ENCODE measurements around the gene CLIP2.
"Not testable (repeated sequence)": the region's sequence is repeated elsewhere in the genome, so short reads cannot be mapped to it uniquely, and the experiment has no call there.

The CLIP2 gene

DNA sequence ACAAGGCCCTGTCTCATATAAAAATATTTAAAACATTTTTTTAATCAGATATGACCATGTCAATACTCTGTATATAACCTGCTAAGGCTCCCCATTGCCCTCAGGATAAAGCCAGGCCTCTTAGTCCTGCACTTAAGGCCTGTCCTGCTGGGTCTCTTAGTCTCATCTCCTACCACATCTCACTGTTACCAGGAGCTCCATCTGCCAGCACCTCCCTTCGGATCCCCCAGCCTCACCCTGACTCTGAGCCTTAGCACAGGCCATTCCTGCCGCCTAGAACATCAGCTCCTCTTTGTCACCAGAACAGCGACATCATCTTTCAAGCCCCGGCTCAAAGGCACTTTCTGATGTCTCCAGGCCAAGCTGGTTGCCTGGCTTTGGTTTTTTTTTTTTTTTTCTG lies 138.8 kb downstream of the CLIP2 start:
- TF ChIP-seq, protein P1, sequence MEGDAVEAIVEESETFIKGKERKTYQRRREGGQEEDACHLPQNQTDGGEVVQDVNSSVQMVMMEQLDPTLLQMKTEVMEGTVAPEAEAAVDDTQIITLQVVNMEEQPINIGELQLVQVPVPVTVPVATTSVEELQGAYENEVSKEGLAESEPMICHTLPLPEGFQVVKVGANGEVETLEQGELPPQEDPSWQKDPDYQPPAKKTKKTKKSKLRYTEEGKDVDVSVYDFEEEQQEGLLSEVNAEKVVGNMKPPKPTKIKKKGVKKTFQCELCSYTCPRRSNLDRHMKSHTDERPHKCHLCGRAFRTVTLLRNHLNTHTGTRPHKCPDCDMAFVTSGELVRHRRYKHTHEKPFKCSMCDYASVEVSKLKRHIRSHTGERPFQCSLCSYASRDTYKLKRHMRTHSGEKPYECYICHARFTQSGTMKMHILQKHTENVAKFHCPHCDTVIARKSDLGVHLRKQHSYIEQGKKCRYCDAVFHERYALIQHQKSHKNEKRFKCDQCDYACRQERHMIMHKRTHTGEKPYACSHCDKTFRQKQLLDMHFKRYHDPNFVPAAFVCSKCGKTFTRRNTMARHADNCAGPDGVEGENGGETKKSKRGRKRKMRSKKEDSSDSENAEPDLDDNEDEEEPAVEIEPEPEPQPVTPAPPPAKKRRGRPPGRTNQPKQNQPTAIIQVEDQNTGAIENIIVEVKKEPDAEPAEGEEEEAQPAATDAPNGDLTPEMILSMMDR (IDR thresholded peaks at IDR 0.05; ENCODE audit: extremely low read depth, missing control alignments): no peak
- DNase-seq (ENCODE audit: low spot score): no peak

- TF ChIP-seq, protein P1 (IDR thresholded peaks at IDR 0.05; ENCODE audit: extremely low read depth, missing control alignments): no peak
- no peak for DNase-seq (ENCODE audit: low spot score)
Observed at GRCh38 chr7:74429153-74429747, 140.0 kb downstream of the CLIP2 start.

DNA sequence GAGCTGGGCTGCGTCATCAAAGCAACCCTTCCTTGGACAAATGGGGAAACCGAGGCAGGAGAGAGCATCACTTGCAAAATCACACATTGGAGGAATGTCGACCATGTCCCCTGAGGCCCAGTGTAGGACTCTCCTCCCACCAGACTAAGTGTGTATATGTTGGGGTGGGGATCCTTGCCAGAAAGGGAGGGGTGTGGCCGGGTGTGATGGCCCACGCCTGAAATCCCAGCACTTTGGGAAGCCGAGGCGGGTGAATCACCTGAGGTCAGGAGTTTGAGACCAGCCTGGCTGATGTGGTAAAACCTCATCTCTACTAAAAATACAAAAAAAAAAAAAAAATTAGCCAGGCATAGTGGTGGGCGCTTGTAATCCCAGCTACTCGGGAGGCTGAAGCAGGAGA lies 141.2 kb downstream of the CLIP2 start:
- DNase-seq (ENCODE audit: low spot score): not testable (repeated sequence)

GRCh38 chr7:74430961-74431466 lies 141.8 kb downstream of the CLIP2 start:
- TF ChIP-seq, protein P1 (IDR thresholded peaks at IDR 0.05; ENCODE audit: extremely low read depth, missing control alignments): no peak

DNA sequence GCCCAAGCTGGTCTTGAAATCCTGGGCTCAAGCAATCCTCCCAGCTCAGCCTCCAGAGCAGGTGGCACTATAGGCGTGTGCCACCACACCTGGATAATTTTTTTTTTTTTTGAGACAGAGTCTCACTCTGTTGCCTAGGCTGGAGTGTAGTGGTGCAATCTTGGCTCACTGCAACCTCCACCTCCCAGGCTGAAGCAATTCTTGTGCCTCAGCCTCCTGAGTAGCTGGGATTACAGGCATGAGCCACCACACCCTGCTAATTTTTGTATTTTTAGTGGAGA lies 148.0 kb downstream of the CLIP2 start:
- not testable (repeated sequence) for DNase-seq (ENCODE audit: low spot score)

More at GRCh38 chr7:74430961-74431466, 141.8 kb downstream of the CLIP2 start:
- no peak for DNase-seq (ENCODE audit: low spot score)

- TF ChIP-seq, protein P1 (IDR thresholded peaks at IDR 0.05; ENCODE audit: extremely low read depth, missing control alignments): no peak
- DNase-seq (ENCODE audit: low spot score): no peak
Observed at GRCh38 chr7:74438327-74438726, 149.1 kb downstream of the CLIP2 start.

- TF ChIP-seq, protein P1 (IDR thresholded peaks at IDR 0.05; ENCODE audit: extremely low read depth, missing control alignments): no peak
- DNase-seq (ENCODE audit: low spot score): no peak
Observed at GRCh38 chr7:74439541-74439940, 150.3 kb downstream of the CLIP2 start.

GRCh38 chr7:74440143-74440542 lies 150.9 kb downstream of the CLIP2 start:
- DNase-seq (ENCODE audit: low spot score): not testable (repeated sequence)

DNA sequence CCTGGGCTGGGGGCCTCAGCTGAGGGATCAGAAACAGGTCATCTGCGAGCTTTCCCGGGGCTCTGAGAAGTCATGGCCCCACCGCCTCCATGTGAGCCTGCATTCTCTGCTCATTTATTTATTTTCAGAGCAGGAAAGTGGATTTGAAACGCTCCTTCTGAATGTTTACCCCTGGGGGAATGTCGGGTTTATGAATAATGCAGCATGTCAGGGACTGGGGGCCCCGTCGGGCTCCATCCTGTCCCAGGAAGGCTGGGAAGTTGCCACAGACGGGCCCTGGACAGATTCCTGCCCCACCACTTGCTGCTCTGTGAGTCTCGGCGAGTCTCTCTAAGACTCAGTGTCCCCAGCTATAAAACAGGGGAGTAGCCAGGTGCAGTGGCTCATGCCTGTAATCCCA lies 152.6 kb downstream of the CLIP2 start:
- DNase-seq (ENCODE audit: low spot score): no peak
- TF ChIP-seq, protein P1 (IDR thresholded peaks at IDR 0.05; ENCODE audit: extremely low read depth, missing control alignments): no peak

Measured in GM20000 (cell line).